ENCODE data around the gene TMED3.

GRCh38 chr15:79292011-79292410 lies 18.9 kb upstream of the TMED3 start:
- TF ChIP-seq CTCF (conservative IDR thresholded peaks at IDR 0.05; ENCODE audit: low read depth, low read length) (no peak), EZH2 (IDR thresholded peaks at IDR 0.05; ENCODE audit: low read length, unreplicated experiment) (no peak)
